K562 (cell line): Measurements from ENCODE around the gene ACOT7. TPM values are rescaled to one million over a fixed set of nuclear protein-coding genes. Genes with fewer than 3 reads are reported as not detected.

ENCODE experiments used
- L3MBTL2 ChIP-seq: fragments of 450-650 bp; IDR thresholded peaks from 2 replicates; pipeline ENCODE4 v1.6.1; 2016; ENCODE audit warnings: mild to moderate bottlenecking, moderate library complexity
- MEIS2 ChIP-seq: fragments of 450-650 bp; IDR thresholded peaks from 2 replicates; pipeline ENCODE4 v1.6.1; 2014; ENCODE audit warnings: mild to moderate bottlenecking; ENCODE audit not compliant: partially characterized antibody
- POLR3A ChIP-seq: IDR thresholded peaks from 2 replicates; pipeline ENCODE4 v1.6.1; 2011; ENCODE audit warnings: borderline replicate concordance, mild to moderate bottlenecking, moderate library complexity; ENCODE audit not compliant: insufficient read length, insufficient read depth; ENCODE audit errors: extremely low read depth
- PURB ChIP-seq: sonication (generic); formaldehyde crosslinking; IDR thresholded peaks from 2 replicates; pipeline ENCODE4 v1.9.0; 2021; ENCODE audit warnings: low read depth, mild to moderate bottlenecking, missing genetic modification reagents
- RB1 ChIP-seq: fragments of 450-650 bp; IDR thresholded peaks from 2 replicates; pipeline ENCODE4 v1.6.1; 2017; ENCODE audit warnings: low read depth, mild to moderate bottlenecking
- RBFOX2 ChIP-seq: fragments of 200-400 bp; formaldehyde crosslinking; IDR thresholded peaks from 2 replicates; pipeline ENCODE4 v1.6.1; 2017; ENCODE audit warnings: low read depth, mild to moderate bottlenecking, low read length, moderate library complexity
- STAT5B ChIP-seq: fragments of 250-450 bp; sonication (Bioruptor Pico); IDR thresholded peaks from 2 replicates; pipeline ENCODE4 v1.8.0; 2021; ENCODE audit warnings: mild to moderate bottlenecking, inconsistent platforms
- TAL1 ChIP-seq: fragments of 450-650 bp; IDR thresholded peaks from 2 replicates; pipeline ENCODE4 v1.6.1; 2016; ENCODE audit warnings: mild to moderate bottlenecking
- U2AF2 ChIP-seq: fragments of 200-400 bp; formaldehyde crosslinking; optimal IDR thresholded peaks from 2 replicates; pipeline ENCODE3; 2017; ENCODE audit warnings: low read depth, mild to moderate bottlenecking, low read length
- XRCC3 ChIP-seq: fragments of 450-650 bp; IDR thresholded peaks from 2 replicates; pipeline ENCODE4 v1.6.1; 2017; ENCODE audit warnings: mild to moderate bottlenecking, moderate library complexity
- ZBTB1 ChIP-seq: sonication (generic); formaldehyde crosslinking; IDR thresholded peaks from 2 replicates; pipeline ENCODE4 v1.8.1; 2023; ENCODE audit warnings: missing genetic modification reagents, low read depth, mild to moderate bottlenecking, borderline replicate concordance
- ZNF174 ChIP-seq: fragments of 250-450 bp; sonication (Bioruptor Pico); IDR thresholded peaks from 2 replicates; pipeline ENCODE4 v1.4.0; 2020; ENCODE audit warnings: mild to moderate bottlenecking
- ZNF274 ChIP-seq: IDR thresholded peaks from 2 replicates; pipeline ENCODE4 v1.6.1; 2011; ENCODE audit warnings: low read depth, mild to moderate bottlenecking, low read length, moderate library complexity, borderline replicate concordance
- ZNF57 ChIP-seq: fragments of 450-650 bp; formaldehyde crosslinking; IDR thresholded peaks from 2 replicates; pipeline ENCODE4 v1.4.0; 2020; ENCODE audit warnings: mild to moderate bottlenecking, moderate library complexity
- ZNF780A ChIP-seq: fragments of 250-450 bp; sonication (Bioruptor Pico); IDR thresholded peaks from 2 replicates; pipeline ENCODE4 v1.5.0; 2021; ENCODE audit warnings: mild to moderate bottlenecking
- polyA plus RNA-seq, 8 experiments: library from polyadenylated mRNA; depleted of rRNA in 4 of 8; stranded (reverse) in 5 of 8; unstranded in 3 of 8; fragments of >200 nt; fragmentation: Nextera tagmentation in 2 of 8; fragmentation: Illumina TruSeq in 1 of 8; extraction: Ambion mirVana in 2 of 8; extraction: Trizol in 1 of 8; gene quantifications; 2 replicates each; pipeline versions ENCODE4 v1.2.1 to v1.2.3, GENCODE V29; 2011 to 2014; ENCODE audit warnings: inconsistent platforms in 1 of 8, missing spikeins in 1 of 8
- total RNA-seq, 7 experiments: library from RNA; depleted of rRNA in 6 of 7; stranded (reverse); fragments of >200 nt in 6 of 7; fragmentation: Illumina TruSeq in 2 of 7; extraction: Trizol in 2 of 7; gene quantifications; 2 replicates each; pipeline versions ENCODE4 v1.2.1 to v1.2.3, GENCODE V29; 2011 to 2021; ENCODE audit warnings: low replicate concordance in 1 of 7
- TF ChIP-seq, protein P1 (sequence below): fragments of 150-350 bp; IDR thresholded peaks from 2 replicates; pipeline ENCODE4 v1.6.1; 2014; ENCODE audit warnings: low read depth, mild to moderate bottlenecking, low read length, borderline replicate concordance
- TF ChIP-seq, protein P2 (sequence below): fragments of 250-450 bp; sonication (Bioruptor Pico); IDR thresholded peaks from 2 replicates; pipeline ENCODE4 v1.8.0; 2022; ENCODE audit warnings: moderate library complexity, mild to moderate bottlenecking, inconsistent platforms
- TF ChIP-seq, protein P3 (sequence below): sonication (generic); formaldehyde crosslinking; IDR thresholded peaks from 2 replicates; pipeline ENCODE4 v1.4.0; 2020; ENCODE audit warnings: mild to moderate bottlenecking, missing genetic modification reagents
- TF ChIP-seq, protein P4 (sequence below): fragments of 250-450 bp; sonication (Bioruptor Pico); IDR thresholded peaks from 2 replicates; pipeline ENCODE4 v1.5.0; 2021; ENCODE audit warnings: mild to moderate bottlenecking, borderline replicate concordance

The ACOT7 gene
- total and polyA plus RNA-seq, 9 of the 15 experiments (the other 6 are each of a cell fraction or from before 2014, with no cell fraction given), result 7.0 to 92.6 (median 37.2) TPM

DNA sequence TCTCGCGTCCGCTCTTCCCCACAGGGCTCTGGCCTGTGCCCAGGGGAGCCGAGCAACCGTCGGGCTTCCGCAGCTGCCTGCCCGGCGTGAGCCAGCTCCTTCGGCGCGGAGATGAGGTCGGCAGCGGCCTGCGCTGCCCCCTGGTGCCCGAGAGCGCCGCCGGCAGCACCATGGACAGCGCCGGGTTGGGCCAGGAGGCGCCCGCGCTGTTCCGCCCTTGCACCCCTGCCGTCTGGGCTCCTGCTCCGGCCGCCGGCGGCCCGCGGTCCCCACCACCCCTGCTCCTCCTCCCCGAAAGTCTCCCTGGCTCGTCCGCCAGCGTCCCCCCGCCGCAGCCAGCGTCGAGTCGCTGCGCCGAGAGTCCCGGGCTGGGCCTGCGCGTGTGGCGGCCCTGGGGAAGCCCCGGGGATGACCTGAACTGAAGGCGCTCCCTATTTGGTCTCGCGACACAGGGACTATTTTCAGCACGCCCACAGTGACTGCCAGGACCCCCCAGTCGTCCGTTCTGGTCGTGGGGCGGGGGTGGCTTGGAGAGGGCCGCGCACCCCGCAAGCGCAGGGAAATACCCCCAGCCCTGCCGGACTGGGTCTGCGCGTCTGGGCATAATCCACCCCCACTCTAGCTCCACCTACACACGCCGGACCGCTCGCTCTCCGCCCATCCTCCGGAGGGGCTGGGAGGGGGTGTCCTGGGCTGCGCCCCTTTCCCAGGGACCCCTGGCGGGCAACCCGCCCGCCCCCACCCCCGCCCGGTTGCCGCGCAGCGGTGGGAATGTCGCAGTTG is 148.3 kb downstream of the ACOT7 start (continued):
- TF ChIP-seq, protein P1, sequence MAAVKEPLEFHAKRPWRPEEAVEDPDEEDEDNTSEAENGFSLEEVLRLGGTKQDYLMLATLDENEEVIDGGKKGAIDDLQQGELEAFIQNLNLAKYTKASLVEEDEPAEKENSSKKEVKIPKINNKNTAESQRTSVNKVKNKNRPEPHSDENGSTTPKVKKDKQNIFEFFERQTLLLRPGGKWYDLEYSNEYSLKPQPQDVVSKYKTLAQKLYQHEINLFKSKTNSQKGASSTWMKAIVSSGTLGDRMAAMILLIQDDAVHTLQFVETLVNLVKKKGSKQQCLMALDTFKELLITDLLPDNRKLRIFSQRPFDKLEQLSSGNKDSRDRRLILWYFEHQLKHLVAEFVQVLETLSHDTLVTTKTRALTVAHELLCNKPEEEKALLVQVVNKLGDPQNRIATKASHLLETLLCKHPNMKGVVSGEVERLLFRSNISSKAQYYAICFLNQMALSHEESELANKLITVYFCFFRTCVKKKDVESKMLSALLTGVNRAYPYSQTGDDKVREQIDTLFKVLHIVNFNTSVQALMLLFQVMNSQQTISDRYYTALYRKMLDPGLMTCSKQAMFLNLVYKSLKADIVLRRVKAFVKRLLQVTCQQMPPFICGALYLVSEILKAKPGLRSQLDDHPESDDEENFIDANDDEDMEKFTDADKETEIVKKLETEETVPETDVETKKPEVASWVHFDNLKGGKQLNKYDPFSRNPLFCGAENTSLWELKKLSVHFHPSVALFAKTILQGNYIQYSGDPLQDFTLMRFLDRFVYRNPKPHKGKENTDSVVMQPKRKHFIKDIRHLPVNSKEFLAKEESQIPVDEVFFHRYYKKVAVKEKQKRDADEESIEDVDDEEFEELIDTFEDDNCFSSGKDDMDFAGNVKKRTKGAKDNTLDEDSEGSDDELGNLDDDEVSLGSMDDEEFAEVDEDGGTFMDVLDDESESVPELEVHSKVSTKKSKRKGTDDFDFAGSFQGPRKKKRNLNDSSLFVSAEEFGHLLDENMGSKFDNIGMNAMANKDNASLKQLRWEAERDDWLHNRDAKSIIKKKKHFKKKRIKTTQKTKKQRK, result no peak
- TF ChIP-seq ZNF174, result no peak
- peak; percentile 99 for TF ChIP-seq RB1
- no peak; the same call in 1 of the 2 replicates for TF ChIP-seq XRCC3
- TF ChIP-seq MEIS2, result no peak
- TF ChIP-seq, protein P2, sequence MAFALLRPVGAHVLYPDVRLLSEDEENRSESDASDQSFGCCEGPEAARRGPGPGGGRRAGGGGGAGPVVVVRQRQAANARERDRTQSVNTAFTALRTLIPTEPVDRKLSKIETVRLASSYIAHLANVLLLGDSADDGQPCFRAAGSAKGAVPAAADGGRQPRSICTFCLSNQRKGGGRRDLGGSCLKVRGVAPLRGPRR (CRISPR knock-in tag), result no peak
- TF ChIP-seq, protein P3, sequence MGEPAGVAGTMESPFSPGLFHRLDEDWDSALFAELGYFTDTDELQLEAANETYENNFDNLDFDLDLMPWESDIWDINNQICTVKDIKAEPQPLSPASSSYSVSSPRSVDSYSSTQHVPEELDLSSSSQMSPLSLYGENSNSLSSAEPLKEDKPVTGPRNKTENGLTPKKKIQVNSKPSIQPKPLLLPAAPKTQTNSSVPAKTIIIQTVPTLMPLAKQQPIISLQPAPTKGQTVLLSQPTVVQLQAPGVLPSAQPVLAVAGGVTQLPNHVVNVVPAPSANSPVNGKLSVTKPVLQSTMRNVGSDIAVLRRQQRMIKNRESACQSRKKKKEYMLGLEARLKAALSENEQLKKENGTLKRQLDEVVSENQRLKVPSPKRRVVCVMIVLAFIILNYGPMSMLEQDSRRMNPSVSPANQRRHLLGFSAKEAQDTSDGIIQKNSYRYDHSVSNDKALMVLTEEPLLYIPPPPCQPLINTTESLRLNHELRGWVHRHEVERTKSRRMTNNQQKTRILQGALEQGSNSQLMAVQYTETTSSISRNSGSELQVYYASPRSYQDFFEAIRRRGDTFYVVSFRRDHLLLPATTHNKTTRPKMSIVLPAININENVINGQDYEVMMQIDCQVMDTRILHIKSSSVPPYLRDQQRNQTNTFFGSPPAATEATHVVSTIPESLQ (CRISPR knock-in tag), result peak; percentile 95; the same call in 1 of the 2 replicates
- no peak for TF ChIP-seq U2AF2
- TF ChIP-seq PURB, result no peak
- TF ChIP-seq, protein P4, sequence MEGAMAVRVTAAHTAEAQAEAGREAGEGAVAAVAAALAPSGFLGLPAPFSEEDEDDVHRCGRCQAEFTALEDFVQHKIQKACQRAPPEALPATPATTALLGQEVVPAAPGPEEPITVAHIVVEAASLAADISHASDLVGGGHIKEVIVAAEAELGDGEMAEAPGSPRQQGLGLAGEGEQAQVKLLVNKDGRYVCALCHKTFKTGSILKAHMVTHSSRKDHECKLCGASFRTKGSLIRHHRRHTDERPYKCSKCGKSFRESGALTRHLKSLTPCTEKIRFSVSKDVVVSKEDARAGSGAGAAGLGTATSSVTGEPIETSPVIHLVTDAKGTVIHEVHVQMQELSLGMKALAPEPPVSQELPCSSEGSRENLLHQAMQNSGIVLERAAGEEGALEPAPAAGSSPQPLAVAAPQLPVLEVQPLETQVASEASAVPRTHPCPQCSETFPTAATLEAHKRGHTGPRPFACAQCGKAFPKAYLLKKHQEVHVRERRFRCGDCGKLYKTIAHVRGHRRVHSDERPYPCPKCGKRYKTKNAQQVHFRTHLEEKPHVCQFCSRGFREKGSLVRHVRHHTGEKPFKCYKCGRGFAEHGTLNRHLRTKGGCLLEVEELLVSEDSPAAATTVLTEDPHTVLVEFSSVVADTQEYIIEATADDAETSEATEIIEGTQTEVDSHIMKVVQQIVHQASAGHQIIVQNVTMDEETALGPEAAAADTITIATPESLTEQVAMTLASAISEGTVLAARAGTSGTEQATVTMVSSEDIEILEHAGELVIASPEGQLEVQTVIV (CRISPR knock-in tag), result no peak
- TF ChIP-seq TAL1, result no peak
- TF ChIP-seq POLR3A, result no peak
- TF ChIP-seq ZNF780A (CRISPR knock-in tag), result no peak
- no peak; the same call in 1 of the 2 replicates for TF ChIP-seq L3MBTL2
- TF ChIP-seq ZNF274, result no peak
- TF ChIP-seq STAT5B (CRISPR knock-in tag), result no peak
- peak; percentile 95 for TF ChIP-seq ZBTB1
- TF ChIP-seq ZNF57 (CRISPR knock-in tag), result no peak
- TF ChIP-seq RBFOX2, result peak; percentile 29; the same call in 1 of the 2 replicates
